ENCODE data around the gene TNNC1. TPM values are rescaled to one million over a fixed set of nuclear protein-coding genes. Genes with fewer than 3 reads are reported as not detected.

Gene TNNC1
- total and polyA plus RNA-seq, 2 of the 13 experiments (the other 11 are each of a cell fraction or from before 2014, with no cell fraction given): 11.8 to 36.4 TPM

GRCh38 chr3:52469001-52469400 lies 15.2 kb upstream of the TNNC1 start:
- H2AFZ ChIP-seq (ENCODE audit: low read length): no peak overlapping the region
- no peak for DNase-seq (ENCODE audit: low spot score)
- 0 out of 2 replicates have a peak, but pooled peaks cover 4% of the 10 kb centered on the region for H4K20me1 ChIP-seq (ENCODE audit: insufficient read depth, low read length)
- ChIA-PET CTCF (ENCODE audit: low intra/inter-chr PET ratio, low total read pairs) (no interaction called here), POLR2A (no interaction called here)
- H3K9me3 ChIP-seq (ENCODE audit: low read length): no peaks in the 10 kb centered on the region
- no peak overlapping the region for H3K9ac ChIP-seq (ENCODE audit: insufficient read depth, low read depth, low read length)
- intact Hi-C loops (cut with micrococcal nuclease; ENCODE audit: unreplicated experiment) (no loop called here), in situ Hi-C loops (cut with HindIII; ENCODE audit: extremely low pct_ligation_motif_present, low pct_unique_long_range_greater_than_20kb) (no loop called here)
- no peak overlapping the region for H3K4me2 ChIP-seq (ENCODE audit: low read depth, low read length)
- no peak for FAIRE-seq
- BruUV-seq (replicated peaks): no TSS peak
- no peaks in the 10 kb centered on the region for H3K27me3 ChIP-seq (ENCODE audit: control insufficient read depth in 1 of 2, insufficient read depth in 2 of 2, low read length in 2 of 2)
- H3K36me3 ChIP-seq (replicated peaks in 1 of 2; ENCODE audit: control insufficient read depth in 1 of 2, insufficient read depth in 2 of 2, low read length in 2 of 2): peaks cover 20 to 47% of the 10 kb centered on the region in 2 experiments
- TF ChIP-seq RARG (CRISPR knock-in tag; IDR thresholded peaks at IDR 0.05; ENCODE audit: low read depth) (no peak), GABPA (IDR thresholded peaks at IDR 0.05; ENCODE audit: low read depth, low read length) (no peak), GABPA (CRISPR knock-in tag; IDR thresholded peaks at IDR 0.05; ENCODE audit: low read depth) (no peak), ZNF235 (CRISPR knock-in tag; IDR thresholded peaks at IDR 0.05; ENCODE audit: borderline replicate concordance) (no peak), ZNF383 (CRISPR knock-in tag; IDR thresholded peaks at IDR 0.05; ENCODE audit: borderline replicate concordance) (no peak), ATF2 (CRISPR knock-in tag; IDR thresholded peaks at IDR 0.05) (no peak), ZNF318 (CRISPR knock-in tag; IDR thresholded peaks at IDR 0.05) (no peak), SRF (IDR thresholded peaks at IDR 0.05; ENCODE audit: low read depth, low read length) (no peak)
- TF ChIP-seq, protein P1, sequence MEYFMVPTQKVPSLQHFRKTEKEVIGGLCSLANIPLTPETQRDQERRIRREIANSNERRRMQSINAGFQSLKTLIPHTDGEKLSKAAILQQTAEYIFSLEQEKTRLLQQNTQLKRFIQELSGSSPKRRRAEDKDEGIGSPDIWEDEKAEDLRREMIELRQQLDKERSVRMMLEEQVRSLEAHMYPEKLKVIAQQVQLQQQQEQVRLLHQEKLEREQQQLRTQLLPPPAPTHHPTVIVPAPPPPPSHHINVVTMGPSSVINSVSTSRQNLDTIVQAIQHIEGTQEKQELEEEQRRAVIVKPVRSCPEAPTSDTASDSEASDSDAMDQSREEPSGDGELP (IDR thresholded peaks at IDR 0.05; ENCODE audit: borderline replicate concordance, low read depth): no peak
- H3K27ac ChIP-seq (ENCODE audit: extremely low read length, insufficient read depth, low read length): no peak overlapping the region
- peaks cover 9% of the 10 kb centered on the region; the same call in 1 of the 2 replicates for H3K4me1 ChIP-seq (ENCODE audit: insufficient read depth, low read length)
- no peaks in the 10 kb centered on the region for H3K79me2 ChIP-seq (ENCODE audit: insufficient read depth, low read length)
- H3K4me3 ChIP-seq (replicated peaks in 1 of 3; ENCODE audit: insufficient read depth in 1 of 3, low read depth in 2 of 3, low read length in 3 of 3): no peak overlapping the region
- ATAC-seq: no peak
- 98% methylated on average over 5 of the region's 5 CpGs for WGBS (ENCODE audit: low lambda C conversion rate)

All from HepG2 (cell line).